ENCODE data around the gene CAPN15.

- TF ChIP-seq, protein P1, sequence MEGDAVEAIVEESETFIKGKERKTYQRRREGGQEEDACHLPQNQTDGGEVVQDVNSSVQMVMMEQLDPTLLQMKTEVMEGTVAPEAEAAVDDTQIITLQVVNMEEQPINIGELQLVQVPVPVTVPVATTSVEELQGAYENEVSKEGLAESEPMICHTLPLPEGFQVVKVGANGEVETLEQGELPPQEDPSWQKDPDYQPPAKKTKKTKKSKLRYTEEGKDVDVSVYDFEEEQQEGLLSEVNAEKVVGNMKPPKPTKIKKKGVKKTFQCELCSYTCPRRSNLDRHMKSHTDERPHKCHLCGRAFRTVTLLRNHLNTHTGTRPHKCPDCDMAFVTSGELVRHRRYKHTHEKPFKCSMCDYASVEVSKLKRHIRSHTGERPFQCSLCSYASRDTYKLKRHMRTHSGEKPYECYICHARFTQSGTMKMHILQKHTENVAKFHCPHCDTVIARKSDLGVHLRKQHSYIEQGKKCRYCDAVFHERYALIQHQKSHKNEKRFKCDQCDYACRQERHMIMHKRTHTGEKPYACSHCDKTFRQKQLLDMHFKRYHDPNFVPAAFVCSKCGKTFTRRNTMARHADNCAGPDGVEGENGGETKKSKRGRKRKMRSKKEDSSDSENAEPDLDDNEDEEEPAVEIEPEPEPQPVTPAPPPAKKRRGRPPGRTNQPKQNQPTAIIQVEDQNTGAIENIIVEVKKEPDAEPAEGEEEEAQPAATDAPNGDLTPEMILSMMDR (IDR thresholded peaks at IDR 0.05 in 8 of 11, conservative IDR thresholded peaks at IDR 0.05 in 3 of 11), result no peak
- TF ChIP-seq POLR2AphosphoS5 (IDR thresholded peaks at IDR 0.05) (no peak), POLR2A (IDR thresholded peaks at IDR 0.05) (no peak)
These were observed 8.7 kb upstream of the CAPN15 start for GRCh38 chr16:518858-519257.

All from spleen (tissue), 7 donors.